Inflammatory macrophage treated with lipopolysaccharide for 4 hours (primary cell): Measurements from ENCODE around the gene BMP8B.
"Not testable (repeated sequence)": the region's sequence is repeated elsewhere in the genome, so short reads cannot be mapped to it uniquely, and the experiment has no call there.

Experiments used
- DNase-seq: peaks from one replicate; pipeline ENCODE4 v3.0.0-alpha.2; 2020

The BMP8B gene

GRCh38 chr1:39788758-39789570 lies at the start of gene BMP8B:
BMP8B (minus strand) TSS chr1:39788865; CDS start chr1:39788485, 380 bp downstream.
- DNase-seq: peak; percentile 74

- DNase-seq: no peak
Measured at GRCh38 chr1:39836595-39837110, 48.0 kb upstream of the BMP8B start.

- DNase-seq: no peak
Measured at GRCh38 chr1:39835935-39836594, 47.4 kb upstream of the BMP8B start.

GRCh38 chr1:39835110-39835509 lies 46.4 kb upstream of the BMP8B start:
- DNase-seq: no peak

GRCh38 chr1:39833621-39834385 lies 45.1 kb upstream of the BMP8B start:
- peak; percentile 91 for DNase-seq

- no peak for DNase-seq
Measured at GRCh38 chr1:39833121-39833520, 44.5 kb upstream of the BMP8B start.

- no peak for DNase-seq
Measured at GRCh38 chr1:39832294-39832693, 43.6 kb upstream of the BMP8B start.

GRCh38 chr1:39829791-39830533 lies 41.3 kb upstream of the BMP8B start:
- no peak for DNase-seq

GRCh38 chr1:39828734-39829133 lies 40.1 kb upstream of the BMP8B start:
- DNase-seq: no peak

GRCh38 chr1:39828255-39828654 lies 39.6 kb upstream of the BMP8B start:
- not testable (repeated sequence) for DNase-seq

GRCh38 chr1:39827201-39827600 lies 38.5 kb upstream of the BMP8B start:
- no peak for DNase-seq

- DNase-seq: no peak
Measured at GRCh38 chr1:39826583-39826982, 37.9 kb upstream of the BMP8B start.

GRCh38 chr1:39825432-39825941 lies 36.8 kb upstream of the BMP8B start:
- peak; percentile 27 for DNase-seq

GRCh38 chr1:39823450-39823849 lies 34.8 kb upstream of the BMP8B start:
- DNase-seq: not testable (repeated sequence)

- DNase-seq: no peak
Measured at GRCh38 chr1:39822146-39822545, 33.5 kb upstream of the BMP8B start.

GRCh38 chr1:39819091-39819812 lies 30.6 kb upstream of the BMP8B start:
- DNase-seq: no peak

GRCh38 chr1:39818482-39818881 lies 29.8 kb upstream of the BMP8B start:
- no peak for DNase-seq

- DNase-seq: peak; percentile 89
Measured at GRCh38 chr1:39817091-39817932, 28.6 kb upstream of the BMP8B start.

- DNase-seq: peak; percentile 83
Measured at GRCh38 chr1:39816415-39817090, 27.9 kb upstream of the BMP8B start.

GRCh38 chr1:39812913-39813312 lies 24.2 kb upstream of the BMP8B start:
- no peak for DNase-seq
